T-cell (primary cell): ENCODE results near the gene NLGN2. TPM values are rescaled to one million over a fixed set of nuclear protein-coding genes. Genes with fewer than 3 reads are reported as not detected.

ENCODE experiments used
- ATAC-seq, 4 experiments: fragments of 200-7000 bp in 3 of 4; fragments of 150-1000 bp in 1 of 4; cut with Tn5 transposase; replicated peaks in 1 of 4; 1 replicate in 3 of 4; 2 replicates in 1 of 4; pipeline ENCODE4 v1.10.0; 2021; ENCODE audit warnings: moderate library complexity in 3 of 4, mild to moderate bottlenecking in 2 of 4, moderate number of reproducible peaks in 1 of 4
- CTCF ChIA-PET, 2 donors: fragments of 300-600 bp; sonication (Branson Sonifier 250); formaldehyde crosslinking; loops; one replicate each; lab custom pipeline; 2022; ENCODE audit warnings: antibody characterized with exemption in 2 of 2; lab: Charles Lee
- POLR2A ChIA-PET, 2 donors: fragments of 300-600 bp; sonication (Branson Sonifier 250); formaldehyde crosslinking; loops; one replicate each; lab custom pipeline; 2022; ENCODE audit warnings: antibody characterized with exemption in 2 of 2; lab: Charles Lee
- DNase-seq, 35 experiments: peaks; one replicate each; pipeline versions ENCODE4 v3.0.0 to v3.0.0-alpha.2; 2013 to 2023
- H3K27ac ChIP-seq: one replicate; pipeline ENCODE4 v1.5.1; 2013; ENCODE audit warnings: low read length
- H3K27me3 ChIP-seq, 2 experiments: replicated peaks in 1 of 2; 1 replicate in 1 of 2; 2 replicates in 1 of 2; pipeline versions ENCODE4 v1.6.1 to v1.7.0; 2013; ENCODE audit warnings: low read length in 1 of 2, mixed read lengths in 1 of 2; ENCODE audit not compliant: control insufficient read depth in 2 of 2, insufficient read depth in 2 of 2; ENCODE audit errors: extremely low read depth in 1 of 2
- H3K36me3 ChIP-seq, 2 donors: 1 replicate in 1 of 2; 2 replicates in 1 of 2; pipeline versions ENCODE4 v1.6.1 to v1.7.0; 2013; ENCODE audit warnings: low read length in 1 of 2; ENCODE audit not compliant: control insufficient read depth in 2 of 2, insufficient read depth in 1 of 2; ENCODE audit errors: extremely low read depth in 1 of 2
- H3K4me1 ChIP-seq, 2 experiments: 1 replicate in 1 of 2; 2 replicates in 1 of 2; pipeline versions ENCODE4 v1.6.1 to v1.7.0; 2013; ENCODE audit warnings: low read length in 2 of 2, mixed read lengths in 1 of 2; ENCODE audit not compliant: insufficient read depth in 2 of 2, control insufficient read depth in 1 of 2; ENCODE audit errors: extremely low read depth in 1 of 2
- H3K4me3 ChIP-seq, 2 donors: 1 replicate in 1 of 2; 2 replicates in 1 of 2; pipeline versions ENCODE4 v1.5.1 to v1.7.0; 2013; ENCODE audit warnings: mild to moderate bottlenecking in 2 of 2, low read length in 1 of 2, moderate library complexity in 1 of 2; ENCODE audit not compliant: control insufficient read depth in 1 of 2; ENCODE audit errors: extremely low read depth in 1 of 2
- H3K9me3 ChIP-seq: 2 replicates; pipeline ENCODE4 v1.7.0; 2013
- H3K27ac Mint-ChIP-seq, 2 donors: one replicate each; pipeline ENCODE4 v1.8.0; 2020 to 2021; ENCODE audit warnings: mild to moderate bottlenecking in 2 of 2, mixed read lengths in 2 of 2
- H3K27me3 Mint-ChIP-seq, 2 donors: one replicate each; pipeline ENCODE4 v1.8.0; 2021 to 2022; ENCODE audit warnings: mixed read lengths in 2 of 2
- H3K36me3 Mint-ChIP-seq: one replicate; pipeline ENCODE4 v1.8.0; 2021; ENCODE audit warnings: mixed read lengths
- H3K4me1 Mint-ChIP-seq, 3 donors: one replicate each; pipeline ENCODE4 v1.8.0; 2020 to 2022; ENCODE audit warnings: mixed read lengths in 3 of 3, mild to moderate bottlenecking in 1 of 3
- H3K4me3 Mint-ChIP-seq, 3 donors: one replicate each; pipeline ENCODE4 v1.8.0; 2020 to 2022; ENCODE audit warnings: mild to moderate bottlenecking in 3 of 3, mixed read lengths in 3 of 3, moderate library complexity in 3 of 3
- H3K9me3 Mint-ChIP-seq, 3 donors: one replicate each; pipeline ENCODE4 v1.8.0; 2020 to 2022; ENCODE audit warnings: mixed read lengths in 3 of 3
- WGBS: methylation state at CpG from one replicate; pipeline ENCODE4 v1.1.5; 2013; ENCODE audit warnings: missing lambda C conversion rate; ENCODE audit not compliant: insufficient coverage; 5-methylcytosine and 5-hydroxymethylcytosine counted together
- total RNA-seq, 35 experiments: library from RNA in 6 of 35; stranded (reverse) in 6 of 35; fragments of 120-200 nt in 1 of 35; gene quantifications; one replicate each; pipeline versions ENCODE4 v1.2.1 to v1.2.4 and lab custom pipeline; 2013 to 2026

Gene NLGN2
- total RNA-seq, 5 donors from 2014 or later (not counting 1 experiment from before 2014, with no cell fraction given): 6.8 to 8.9 (median 8.4) TPM

DNA sequence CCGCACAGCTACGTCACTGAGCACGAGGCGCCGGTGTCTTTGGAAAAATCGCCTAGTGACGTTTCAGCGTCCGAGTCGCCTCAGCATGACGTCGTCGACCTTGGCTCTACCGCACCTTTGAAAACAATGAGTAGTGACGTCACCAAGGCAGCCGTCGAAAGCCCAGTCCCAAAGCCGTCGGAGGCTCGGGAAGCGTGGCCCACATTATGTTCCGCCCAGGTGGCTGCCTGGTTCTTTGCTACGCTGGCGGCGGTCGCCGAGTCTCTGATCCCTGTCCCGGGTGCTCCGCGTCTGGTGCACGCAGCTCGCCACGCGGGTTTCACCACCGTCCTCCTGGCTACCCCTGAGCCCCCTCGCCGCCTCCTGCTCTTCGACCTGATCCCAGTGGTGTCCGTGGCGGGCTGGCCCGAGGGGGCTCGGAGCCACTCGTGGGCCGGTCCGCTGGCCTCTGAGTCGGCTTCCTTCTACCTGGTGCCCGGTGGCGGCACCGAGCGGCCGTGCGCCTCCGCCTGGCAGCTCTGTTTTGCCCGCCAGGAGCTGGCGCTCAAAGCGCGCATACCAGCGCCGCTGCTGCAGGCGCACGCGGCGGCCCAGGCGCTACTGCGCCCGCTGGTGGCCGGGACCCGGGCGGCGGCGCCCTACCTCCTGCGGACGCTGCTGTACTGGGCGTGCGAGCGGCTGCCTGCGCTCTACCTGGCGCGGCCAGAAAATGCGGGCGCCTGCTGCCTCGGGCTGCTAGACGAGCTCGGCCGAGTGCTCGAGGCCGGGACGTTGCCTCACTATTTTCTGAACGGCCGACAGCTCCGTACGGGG, 29.1 kb downstream of the NLGN2 start:
- Histone ChIP-seq H3K27ac (peak overlapping the region; percentile 83), H3K9me3 (no peaks in the 10 kb centered on the region), H3K36me3 (no peaks in the 10 kb centered on the region), H3K4me1 (peaks cover 13 to 58% of the 10 kb centered on the region in 2 experiments), H3K27me3 (peaks cover 0 to 43% of the 10 kb centered on the region in 2 experiments), H3K4me3 (peak overlapping the region; percentile 78 to 86)
- Mint-ChIP-seq H3K4me3 (peak overlapping the region; percentile 92 to 96 (median 93)), H3K27ac (peak overlapping the region; percentile 95 to 96), H3K4me1 (peaks cover 41 to 48% (median 45%) of the 10 kb centered on the region in 3 donors), H3K27me3 (peaks cover 14 to 28% of the 10 kb centered on the region in 2 donors), H3K9me3 (no peaks in the 10 kb centered on the region), H3K36me3 (no peaks in the 10 kb centered on the region)
- POLR2A ChIA-PET: interaction anchor here (0.5 to 2.9 kb wide), 4 partner anchors 19 to 250 kb away, joined by 4 to 21 read pairs (median 6); partner anchors contain the start of genes POLR2A (in 1 of the 2) and TP53 (in 1 of the 2)
- ATAC-seq (peak; percentile 66 to 70 (median 68)), DNase-seq (peak; percentile 62 to 91 (median 77))
- 13% methylated on average over 92 of the region's 92 CpGs for WGBS
- CTCF ChIA-PET: interaction anchor here (0.5 to 2.9 kb wide), 22 partner anchors 9 to 391 kb away, joined by 3 to 26 read pairs (median 5); partner anchors contain the start of genes GABARAP (in 1 of the 2), SOX15 (in 1 of the 2), TMEM256 (in 1 of the 2) and TP53 (in 1 of the 2)

DNA sequence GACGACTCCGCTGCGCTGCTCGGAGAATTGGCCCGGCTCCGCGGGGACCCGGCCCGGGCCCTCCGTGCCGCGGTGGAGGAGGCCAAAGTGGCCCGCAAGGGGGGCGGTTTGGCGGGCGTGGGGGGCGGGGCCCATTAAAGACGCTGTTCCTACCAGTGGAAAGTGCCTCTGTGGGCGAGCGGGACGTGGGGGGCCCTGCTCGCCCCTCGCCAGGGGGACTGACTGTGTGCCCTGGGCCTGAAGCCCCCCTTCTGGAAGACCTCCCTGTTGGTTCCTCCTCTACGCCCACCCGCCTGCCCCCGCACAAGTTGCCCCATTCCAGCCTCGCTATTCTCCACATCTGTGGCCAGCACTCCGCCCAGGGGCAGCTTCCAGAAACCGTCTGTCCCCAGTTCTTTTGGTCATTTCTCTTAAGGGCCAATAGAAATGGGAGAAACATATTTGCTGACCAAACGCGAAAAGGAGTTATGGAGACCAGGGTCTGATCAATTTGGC, 29.8 kb downstream of the NLGN2 start:
- Histone ChIP-seq H3K27me3 (peaks cover 0 to 49% of the 10 kb centered on the region in 2 experiments), H3K36me3 (no peaks in the 10 kb centered on the region), H3K9me3 (no peaks in the 10 kb centered on the region), H3K4me1 (peaks cover 13 to 58% of the 10 kb centered on the region in 2 experiments), H3K4me3 (peak overlapping the region; percentile 21 to 86), H3K27ac (no peak overlapping the region)
- ChIA-PET POLR2A (interaction anchor here in 1 of 2 donors (1.2 to 2.9 kb wide), 2 partner anchors 38 to 48 kb away, joined by 4 to 21 read pairs; partner anchors contain the start of gene POLR2A), CTCF (interaction anchor here (0.9 to 2.9 kb wide), 9 partner anchors 17 to 123 kb away, joined by 3 to 21 read pairs (median 7); partner anchors contain the start of gene TMEM256 (in 1 of the 2))
- H3K27me3 Mint-ChIP-seq: peaks cover 20 to 34% of the 10 kb centered on the region in 2 donors
- no peaks in the 10 kb centered on the region for H3K9me3 Mint-ChIP-seq
- peak overlapping the region; percentile 92 to 96 (median 93) for H3K4me3 Mint-ChIP-seq
- 57% methylated on average over 27 of the region's 31 CpGs for WGBS
- no peak for ATAC-seq
- no peaks in the 10 kb centered on the region for H3K36me3 Mint-ChIP-seq
- peaks cover 41 to 48% (median 47%) of the 10 kb centered on the region in 3 donors for H3K4me1 Mint-ChIP-seq
- peak in 1 of 35 experiments; percentile 5 for DNase-seq
- H3K27ac Mint-ChIP-seq: no peak overlapping the region

DNA sequence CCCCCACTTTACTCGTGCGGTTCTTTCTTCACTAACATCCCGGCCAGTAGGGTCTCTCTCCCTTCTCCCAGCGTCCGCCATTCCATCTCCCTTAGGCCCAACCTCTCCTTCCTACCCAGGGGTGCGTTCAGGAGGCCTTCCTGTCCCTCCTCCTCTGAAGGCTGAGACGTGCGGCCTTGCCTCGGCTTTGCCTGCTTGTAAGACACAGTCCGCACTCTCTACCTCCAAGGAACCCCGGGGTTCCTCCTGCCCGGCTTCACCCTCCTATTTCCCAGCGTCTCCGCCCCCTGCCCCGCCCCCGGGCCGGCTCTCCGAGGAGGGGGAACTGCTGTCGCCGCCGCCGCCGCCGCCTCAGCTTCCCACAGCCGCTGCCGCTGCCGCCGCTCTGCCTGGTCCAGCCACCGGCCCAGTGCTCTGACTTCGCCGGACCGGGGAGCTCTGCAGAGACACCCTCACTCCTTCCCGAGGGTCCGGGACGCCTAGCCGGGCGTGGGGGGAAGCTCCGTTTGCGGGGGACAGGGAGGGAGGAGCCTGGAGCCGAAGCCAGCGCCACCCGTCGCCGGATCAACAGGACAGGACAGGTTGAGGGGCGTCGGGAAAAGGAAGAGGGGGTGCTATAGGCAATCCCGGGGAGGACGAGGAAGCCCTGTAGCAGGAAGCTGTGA, 30.4 kb downstream of the NLGN2 start:
- no peaks in the 10 kb centered on the region for H3K36me3 Mint-ChIP-seq
- H3K36me3 ChIP-seq: no peaks in the 10 kb centered on the region
- ChIA-PET POLR2A (no interaction called here), CTCF (interaction anchor here in 1 of 2 donors (0.5 kb wide), 1 partner anchor 123 kb away, joined by 3 read pairs; no protein-coding TSS in a partner anchor)
- no peaks in the 10 kb centered on the region for H3K9me3 ChIP-seq
- peak overlapping the region; percentile 61 to 96 (median 73) for H3K4me3 Mint-ChIP-seq
- ATAC-seq (no peak), DNase-seq (peak in 32 of 35 experiments; percentile 17 to 69 (median 45))
- H3K27ac Mint-ChIP-seq: no peak overlapping the region
- H3K9me3 Mint-ChIP-seq: no peaks in the 10 kb centered on the region
- H3K27me3 Mint-ChIP-seq: peaks cover 23 to 40% of the 10 kb centered on the region in 2 donors
- H3K4me3 ChIP-seq: peak overlapping the region in 1 of 2 donors; percentile 46
- H3K27ac ChIP-seq: no peak overlapping the region
- peaks cover 0 to 56% of the 10 kb centered on the region in 2 experiments for H3K27me3 ChIP-seq
- WGBS: 29% methylated on average over 43 of the region's 48 CpGs
- H3K4me1 ChIP-seq: peaks cover 13 to 58% of the 10 kb centered on the region in 2 experiments
- peaks cover 41 to 48% (median 48%) of the 10 kb centered on the region in 3 donors for H3K4me1 Mint-ChIP-seq

DNA sequence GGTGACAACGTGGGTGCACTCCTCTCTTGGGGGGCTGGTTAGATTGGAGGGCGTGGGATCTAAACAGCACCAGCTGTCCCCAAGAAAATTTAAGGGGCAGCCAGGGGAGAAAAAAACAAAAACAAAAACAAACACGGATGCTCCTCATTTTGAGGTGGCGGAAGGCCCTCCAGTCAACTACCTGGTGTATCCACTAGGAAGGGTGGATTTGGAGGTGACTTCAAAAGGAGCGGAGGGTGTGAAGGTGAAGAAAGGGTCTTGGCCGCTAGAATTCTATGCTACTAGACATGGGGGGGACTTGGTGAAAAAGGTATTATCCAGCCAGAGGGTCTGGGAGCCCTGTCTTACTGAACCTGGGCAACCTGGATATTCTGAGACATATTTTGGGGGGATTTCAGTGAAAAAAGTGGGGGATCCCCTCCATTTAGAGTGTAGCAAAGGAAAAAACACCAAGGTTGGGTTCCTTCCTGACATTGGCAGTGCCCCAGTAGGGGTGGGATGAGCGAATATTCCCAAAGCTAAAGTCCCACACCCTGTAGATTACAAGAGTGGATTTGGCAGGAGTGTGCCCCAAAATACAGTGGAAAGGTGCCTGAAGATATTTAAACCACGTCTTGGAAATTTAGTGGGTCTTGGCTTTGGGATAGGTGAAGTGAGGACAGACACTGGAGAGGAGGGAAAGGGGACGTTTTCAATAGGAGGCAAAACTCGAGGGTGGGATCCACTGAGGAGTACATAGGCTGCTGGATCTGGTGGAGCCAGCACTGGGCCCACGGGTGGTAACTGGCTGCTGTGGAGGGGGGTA, 31.2 kb downstream of the NLGN2 start:
- Histone ChIP-seq H3K4me3 (peak overlapping the region in 1 of 2 donors; percentile 46), H3K27me3 (peaks cover 0 to 63% of the 10 kb centered on the region in 2 experiments), H3K36me3 (no peaks in the 10 kb centered on the region), H3K27ac (no peak overlapping the region), H3K4me1 (peaks cover 13 to 58% of the 10 kb centered on the region in 2 experiments), H3K9me3 (no peaks in the 10 kb centered on the region)
- CTCF ChIA-PET: interaction anchor here in 1 of 2 donors (0.5 kb wide), 1 partner anchor 122 kb away, joined by 3 read pairs; no protein-coding TSS in a partner anchor
- no peaks in the 10 kb centered on the region for H3K9me3 Mint-ChIP-seq
- peak overlapping the region; percentile 61 to 96 (median 73) for H3K4me3 Mint-ChIP-seq
- POLR2A ChIA-PET: no interaction called here
- peaks cover 29 to 48% of the 10 kb centered on the region in 2 donors for H3K27me3 Mint-ChIP-seq
- H3K4me1 Mint-ChIP-seq: peaks cover 41 to 48% (median 48%) of the 10 kb centered on the region in 3 donors
- no peaks in the 10 kb centered on the region for H3K36me3 Mint-ChIP-seq
- WGBS: 53% methylated on average over 5 of the region's 11 CpGs
- H3K27ac Mint-ChIP-seq: peak overlapping the region in 1 of 2 donors; percentile 36
- ATAC-seq (no peak), DNase-seq (no peak)

DNA sequence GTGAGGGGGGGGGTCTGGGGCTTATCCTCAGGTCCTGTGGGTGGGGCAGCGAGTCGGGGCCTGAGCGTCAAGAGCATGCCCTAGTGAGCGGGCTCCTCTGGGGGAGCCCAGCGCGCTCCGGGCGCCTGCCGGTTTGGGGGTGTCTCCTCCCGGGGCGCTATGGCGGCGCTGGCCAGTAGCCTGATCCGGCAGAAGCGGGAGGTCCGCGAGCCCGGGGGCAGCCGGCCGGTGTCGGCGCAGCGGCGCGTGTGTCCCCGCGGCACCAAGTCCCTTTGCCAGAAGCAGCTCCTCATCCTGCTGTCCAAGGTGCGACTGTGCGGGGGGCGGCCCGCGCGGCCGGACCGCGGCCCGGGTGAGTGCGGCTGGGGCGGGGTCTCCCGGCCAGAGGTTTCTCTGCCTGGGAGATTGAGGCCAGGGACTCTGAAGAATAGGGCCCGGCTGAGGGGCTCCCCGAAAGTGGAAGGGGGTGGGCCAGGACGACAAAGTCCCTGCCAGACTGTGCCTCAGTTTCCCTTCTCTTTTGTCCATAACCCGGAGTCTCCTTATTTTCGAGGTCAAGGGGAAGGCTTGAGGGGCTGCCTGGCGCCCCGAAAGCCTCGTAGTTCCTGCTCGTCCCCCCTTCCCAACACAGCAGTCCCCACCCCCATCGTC, 31.9 kb downstream of the NLGN2 start, which contains the start of gene FGF11:
Gene FGF11 (plus strand): TSS at position 51 of the 651 bp plus-strand sequence. CDS start 109 bp downstream, at position 160.
- 9% methylated on average over 44 of the region's 50 CpGs for WGBS
- Histone ChIP-seq H3K4me3 (peak within 1 kb of the TSS; percentile 31 to 57), H3K9me3 (no peaks in the 10 kb centered on the region), H3K27ac (no peak within 1 kb of the TSS), H3K4me1 (peaks cover 13 to 59% of the 10 kb centered on the region in 2 experiments), H3K36me3 (no peaks in the 10 kb centered on the region), H3K27me3 (peaks cover 0 to 70% of the 10 kb centered on the region in 2 experiments)
- Mint-ChIP-seq H3K27ac (peak within 1 kb of the TSS in 1 of 2 donors; percentile 55), H3K4me1 (peaks cover 43 to 50% (median 48%) of the 10 kb centered on the region in 3 donors), H3K4me3 (peak within 1 kb of the TSS; percentile 65 to 96 (median 75)), H3K9me3 (no peaks in the 10 kb centered on the region), H3K36me3 (no peaks in the 10 kb centered on the region), H3K27me3 (peaks cover 32 to 54% of the 10 kb centered on the region in 2 donors)
- ATAC-seq: no peak
- DNase-seq: no peak
- POLR2A ChIA-PET: no interaction called here
- CTCF ChIA-PET: interaction anchor here in 1 of 2 donors (0.7 to 0.9 kb wide), 3 partner anchors 103 to 135 kb away, joined by 3 to 4 read pairs (median 3); partner anchors contain the start of genes ACAP1 and TNFSF12
